H1 (cell line): Measurements from ENCODE around the gene TBCE. TPM values are rescaled to one million over a fixed set of nuclear protein-coding genes. Genes with fewer than 3 reads are reported as not detected.

Experiments used
- HDAC6 ChIP-seq: IDR thresholded peaks from one replicate; pipeline ENCODE4 v1.7.1; 2012; ENCODE audit warnings: low read depth, mild to moderate bottlenecking, inconsistent platforms, low read length, moderate library complexity
- polyA plus RNA-seq, 7 experiments: library from polyadenylated mRNA; depleted of rRNA in 3 of 7; stranded (reverse) in 5 of 7; unstranded in 2 of 7; fragments of >200 nt in 5 of 7; fragments of 200-250 nt in 2 of 7; gene quantifications; 1 replicate in 5 of 7; 2 replicates in 1 of 7; 4 replicates in 1 of 7; pipeline versions ENCODE4 v1.2.1 to v1.2.3, GENCODE V29; 2011 to 2013; ENCODE audit warnings: missing spikeins in 2 of 7, mixed read lengths in 2 of 7
- total RNA-seq: library from RNA; stranded (reverse); fragmentation: NEBNext Ultra II Directional; extraction: Animal tissue kit (Norgen Biotek cat#: 25700); gene quantifications from 2 replicates; pipeline ENCODE4 v1.2.1, GENCODE V29; 2021

The TBCE gene
- total and polyA plus RNA-seq, 2 of the 8 experiments (the other 6 are each of a cell fraction or from before 2014, with no cell fraction given) = 22.7 to 42.9 TPM

DNA sequence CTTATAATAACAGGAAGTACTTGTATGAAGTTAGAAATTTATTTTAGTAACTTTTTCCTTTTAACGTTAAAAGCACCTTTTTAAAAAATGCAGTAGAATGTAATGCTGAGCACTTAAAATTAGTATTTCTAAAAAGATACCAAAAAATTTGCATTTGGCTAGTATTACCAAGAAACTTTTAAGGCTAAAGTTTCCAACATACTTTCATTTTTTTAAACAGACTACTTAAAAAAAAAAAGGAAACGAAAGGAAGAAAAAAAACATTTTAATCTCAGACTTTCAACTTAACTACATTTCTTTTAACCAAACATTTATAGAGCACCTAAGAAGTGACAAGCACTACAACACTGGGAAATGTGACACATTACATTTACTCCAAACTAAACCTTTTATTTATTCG is 42.1 kb upstream of the TBCE start (continued):
- no peak for TF ChIP-seq HDAC6
- TF ChIP-seq, all 59 proteins: peak for 0
